GM12872 (cell line): ENCODE results near the gene ADCY3.
A peak's percentile ranks its signal among the peaks of the same experiment; 100 is the strongest.

ENCODE experiments used
- TF ChIP-seq, protein P1 (sequence below): IDR thresholded peaks from 3 replicates; pipeline ENCODE4 v1.5.1; 2011; ENCODE audit warnings: low read depth, mild to moderate bottlenecking, low read length, moderate library complexity; ENCODE audit not compliant: insufficient read depth

Gene ADCY3

DNA sequence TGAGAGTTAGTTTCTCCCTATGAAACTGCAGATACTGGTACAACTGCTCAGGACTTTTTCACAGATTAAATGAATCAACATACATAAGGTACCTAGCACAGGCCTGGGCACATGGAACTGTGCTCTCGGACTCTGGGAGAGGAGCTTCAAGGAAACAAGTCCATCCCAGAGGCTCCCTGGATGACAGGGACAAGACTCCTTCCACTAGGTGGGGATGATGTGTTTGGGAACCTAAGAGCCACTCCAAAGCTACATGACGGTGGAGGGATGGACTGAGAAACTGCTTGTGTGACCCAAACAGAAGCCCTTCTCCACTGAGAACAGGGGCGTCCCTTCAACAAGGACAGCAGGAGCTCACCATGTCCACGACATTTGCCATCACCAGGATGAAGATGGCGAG lies 89.7 kb downstream of the ADCY3 start:
- TF ChIP-seq, protein P1, sequence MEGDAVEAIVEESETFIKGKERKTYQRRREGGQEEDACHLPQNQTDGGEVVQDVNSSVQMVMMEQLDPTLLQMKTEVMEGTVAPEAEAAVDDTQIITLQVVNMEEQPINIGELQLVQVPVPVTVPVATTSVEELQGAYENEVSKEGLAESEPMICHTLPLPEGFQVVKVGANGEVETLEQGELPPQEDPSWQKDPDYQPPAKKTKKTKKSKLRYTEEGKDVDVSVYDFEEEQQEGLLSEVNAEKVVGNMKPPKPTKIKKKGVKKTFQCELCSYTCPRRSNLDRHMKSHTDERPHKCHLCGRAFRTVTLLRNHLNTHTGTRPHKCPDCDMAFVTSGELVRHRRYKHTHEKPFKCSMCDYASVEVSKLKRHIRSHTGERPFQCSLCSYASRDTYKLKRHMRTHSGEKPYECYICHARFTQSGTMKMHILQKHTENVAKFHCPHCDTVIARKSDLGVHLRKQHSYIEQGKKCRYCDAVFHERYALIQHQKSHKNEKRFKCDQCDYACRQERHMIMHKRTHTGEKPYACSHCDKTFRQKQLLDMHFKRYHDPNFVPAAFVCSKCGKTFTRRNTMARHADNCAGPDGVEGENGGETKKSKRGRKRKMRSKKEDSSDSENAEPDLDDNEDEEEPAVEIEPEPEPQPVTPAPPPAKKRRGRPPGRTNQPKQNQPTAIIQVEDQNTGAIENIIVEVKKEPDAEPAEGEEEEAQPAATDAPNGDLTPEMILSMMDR, result no peak

DNA sequence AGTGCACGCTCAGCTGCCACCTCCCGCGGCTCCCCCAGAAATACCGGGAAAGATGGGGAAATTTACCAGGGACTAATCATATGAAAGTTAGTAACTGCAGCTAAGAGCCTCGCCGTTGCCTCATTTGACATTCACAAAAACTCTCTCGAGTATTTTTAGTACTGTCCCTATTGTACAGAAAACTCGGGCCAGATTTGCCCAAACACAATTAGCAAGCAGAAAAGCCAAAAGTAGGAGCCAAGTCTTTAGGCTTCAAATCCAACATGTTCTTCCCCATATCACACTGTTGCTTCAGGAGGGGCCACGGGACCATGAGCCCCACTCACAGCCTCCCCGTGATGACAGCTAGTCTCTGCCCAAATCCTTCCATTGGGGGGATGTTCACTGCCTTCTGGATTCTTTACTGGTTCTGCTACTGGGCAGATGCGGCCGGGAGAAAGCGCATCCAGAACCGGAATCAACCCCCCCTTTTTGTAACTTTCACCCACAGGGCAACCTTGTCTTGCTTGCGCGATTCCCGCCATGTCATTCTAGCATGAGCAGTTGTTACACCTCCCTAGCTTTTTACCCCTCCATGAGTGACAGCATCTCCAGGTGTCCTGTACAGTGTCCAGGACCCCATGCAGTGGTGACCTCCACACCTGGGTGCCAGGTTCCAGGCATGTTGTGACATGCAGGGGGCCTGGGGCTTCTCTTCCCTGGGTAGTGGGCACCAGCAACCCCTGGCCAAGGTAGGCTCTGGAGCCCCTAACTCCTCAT lies 91.6 kb downstream of the ADCY3 start:
- TF ChIP-seq, protein P1, result no peak

- TF ChIP-seq, protein P1, result peak; percentile 95
Measured at GRCh38 chr2:24827321-24828237, 92.5 kb downstream of the ADCY3 start.

- TF ChIP-seq, protein P1, result no peak
Measured at GRCh38 chr2:24826773-24827145, 93.3 kb downstream of the ADCY3 start.

GRCh38 chr2:24825883-24826772 lies 93.9 kb downstream of the ADCY3 start:
- TF ChIP-seq, protein P1, result 0 out of 3 replicates have a peak, but pooled peaks have one; percentile 3

DNA sequence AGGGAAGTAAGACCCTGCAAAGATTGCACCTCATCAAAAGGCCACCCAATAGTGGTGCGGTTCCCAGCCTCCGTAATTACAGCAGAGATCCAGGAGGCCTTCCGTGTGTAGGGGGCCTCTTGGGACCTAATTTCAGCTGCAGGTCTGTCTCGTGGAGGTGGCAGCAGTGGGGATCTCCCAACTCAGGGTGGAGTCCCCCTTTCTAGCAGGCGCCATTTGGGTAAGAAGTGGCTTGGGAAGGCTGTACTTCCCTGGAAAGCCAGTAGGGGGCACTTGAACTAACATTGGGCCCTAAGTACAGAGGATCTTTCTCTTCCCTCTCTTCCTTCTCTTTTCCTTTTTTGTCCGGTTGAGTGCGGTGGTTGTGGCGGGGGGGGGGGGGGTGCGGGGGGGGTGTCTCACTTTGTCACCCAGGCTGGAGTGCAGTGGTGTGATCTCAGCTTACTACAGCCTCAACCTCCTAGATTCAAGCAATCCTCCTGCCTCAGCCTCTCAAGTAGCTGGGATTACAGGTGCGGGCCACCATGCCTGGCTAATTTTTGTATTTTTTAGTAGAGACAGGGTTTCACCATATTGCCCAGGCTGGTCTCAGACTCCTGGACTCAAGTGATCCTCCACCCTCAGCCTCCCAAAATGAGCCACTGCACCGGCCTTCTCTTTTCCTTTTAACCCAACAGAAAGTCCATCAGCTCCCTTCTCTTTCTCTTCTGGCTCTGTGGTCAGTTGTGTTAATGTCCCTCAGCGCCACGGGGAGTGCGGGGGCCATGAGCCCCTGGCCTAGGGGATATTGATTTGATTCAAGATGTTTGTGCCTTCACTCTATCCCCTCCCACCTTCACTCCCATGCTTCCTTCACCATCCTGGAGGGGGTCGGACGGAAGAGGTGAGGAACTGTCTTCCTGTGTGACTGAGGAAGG lies 94.8 kb downstream of the ADCY3 start:
- TF ChIP-seq, protein P1, result peak; percentile 80
